Activated CD8-positive, alpha-beta memory T cell treated with anti-CD3 and anti-CD28 coated beads, Interleukin-2, amount 10 ng/mL, durations not matched to agents 7 days and 5 days (primary cell): ENCODE data around the gene IRF2. TPM values are rescaled to one million over a fixed set of nuclear protein-coding genes. Genes with fewer than 3 reads are reported as not detected.
"Not testable (repeated sequence)": the region's sequence is repeated elsewhere in the genome, so short reads cannot be mapped to it uniquely, and the experiment has no call there.

Experiments
- ATAC-seq: fragments of 150-1000 bp; cut with Tn5 transposase; one replicate; pipeline ENCODE4 v1.10.0; 2021; ENCODE audit warnings: moderate library complexity
- CTCF ChIA-PET: fragments of 350-600 bp; sonication (Branson Sonifier 250); formaldehyde crosslinking; loops from one replicate; lab custom pipeline; 2021; ENCODE audit warnings: antibody characterized with exemption; lab: Charles Lee
- DNase-seq: peaks from one replicate; pipeline ENCODE4 v3.0.0-alpha.2; 2020
- H3K27ac Mint-ChIP-seq: one replicate; pipeline ENCODE4 v1.8.0; 2021; ENCODE audit warnings: mild to moderate bottlenecking, mixed read lengths
- H3K27me3 Mint-ChIP-seq: one replicate; pipeline ENCODE4 v1.8.0; 2021; ENCODE audit warnings: mixed read lengths
- H3K36me3 Mint-ChIP-seq: one replicate; pipeline ENCODE4 v1.8.0; 2021; ENCODE audit warnings: mild to moderate bottlenecking, mixed read lengths
- H3K4me1 Mint-ChIP-seq: one replicate; pipeline ENCODE4 v1.8.0; 2021; ENCODE audit warnings: mixed read lengths
- H3K4me3 Mint-ChIP-seq: one replicate; pipeline ENCODE4 v1.8.0; 2021; ENCODE audit warnings: mild to moderate bottlenecking, moderate library complexity, mixed read lengths
- H3K9me3 Mint-ChIP-seq: one replicate; pipeline ENCODE4 v1.8.0; 2022; ENCODE audit warnings: low read depth, mixed read lengths
- total RNA-seq, 2 experiments: library from RNA; stranded (reverse); gene quantifications; one replicate each; pipeline ENCODE4 v1.2.3, GENCODE V29; 2021

IRF2 gene
- total RNA-seq, 2 experiments from 2014 or later: 81.6 to 112 TPM

- Mint-ChIP-seq H3K4me1 (peaks cover 19% of the 10 kb centered on the region), H3K4me3 (peak overlapping the region; percentile 80)
- H3K9me3 Mint-ChIP-seq, H3K27ac Mint-ChIP-seq, ATAC-seq, H3K36me3 Mint-ChIP-seq, H3K27me3 Mint-ChIP-seq, DNase-seq: not testable (repeated sequence)
- CTCF ChIA-PET: interaction anchor here (1.0 to 2.1 kb wide), 3 partner anchors 7 to 79 kb away, joined by 3 to 7 read pairs (median 5); no protein-coding TSS in a partner anchor
Observed at GRCh38 chr4:184342857-184343237, 131.5 kb downstream of the IRF2 start.

DNA sequence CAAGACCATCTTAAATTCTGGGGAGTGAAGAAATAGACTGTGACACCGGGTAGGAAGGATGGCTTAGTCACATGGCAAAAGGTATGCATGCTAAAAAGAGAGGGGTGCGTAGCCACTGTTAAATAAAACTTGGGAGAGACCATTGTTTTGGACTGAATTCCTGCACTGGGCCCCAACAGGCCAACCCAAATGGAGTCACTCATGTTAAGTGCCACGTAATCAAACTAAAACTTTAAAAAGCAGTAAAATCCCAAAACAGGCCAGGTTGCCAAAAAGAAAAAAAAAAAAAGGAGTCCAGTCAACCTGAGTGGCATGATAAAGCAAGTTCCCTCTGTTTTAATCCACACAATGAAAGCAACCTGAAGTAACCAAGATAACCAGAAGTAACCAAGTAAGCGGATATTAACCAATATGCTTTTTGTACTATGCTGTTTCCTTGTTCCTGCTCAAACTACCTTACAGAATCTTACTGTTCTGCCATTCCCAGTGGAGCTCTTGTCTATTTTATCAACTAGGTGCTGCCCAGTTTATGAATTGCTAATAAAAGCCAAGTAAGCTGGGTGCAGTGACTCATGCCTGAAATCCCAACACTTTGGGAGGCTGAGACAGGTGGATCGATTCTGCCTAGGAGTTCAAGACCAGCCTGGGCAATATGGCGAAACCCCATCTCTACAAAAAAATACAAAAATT, 132.0 kb downstream of the IRF2 start:
- peaks cover 18% of the 10 kb centered on the region for H3K4me1 Mint-ChIP-seq
- peaks cover 10% of the 10 kb centered on the region for H3K36me3 Mint-ChIP-seq
- H3K27ac Mint-ChIP-seq: no peak overlapping the region
- DNase-seq (no peak), ATAC-seq (no peak)
- H3K27me3 Mint-ChIP-seq: no peaks in the 10 kb centered on the region
- H3K4me3 Mint-ChIP-seq: no peak overlapping the region
- peaks cover 5% of the 10 kb centered on the region for H3K9me3 Mint-ChIP-seq
- CTCF ChIA-PET: interaction anchor here (0.6 to 2.1 kb wide), 3 partner anchors 10 to 199 kb away, joined by 3 to 7 read pairs (median 5); no protein-coding TSS in a partner anchor

GRCh38 chr4:184339398-184340193, 134.8 kb downstream of the IRF2 start:
- ATAC-seq, H3K9me3 Mint-ChIP-seq, H3K27me3 Mint-ChIP-seq, H3K27ac Mint-ChIP-seq, H3K4me3 Mint-ChIP-seq: not testable (repeated sequence)
- CTCF ChIA-PET: interaction anchor here (1.2 kb wide), 1 partner anchor 76 kb away, joined by 4 read pairs; no protein-coding TSS in a partner anchor
- peaks cover 30% of the 10 kb centered on the region for H3K4me1 Mint-ChIP-seq
- DNase-seq: peak; percentile 46
- H3K36me3 Mint-ChIP-seq: peaks cover 17% of the 10 kb centered on the region

- Mint-ChIP-seq H3K36me3 (peaks cover 18% of the 10 kb centered on the region), H3K9me3 (peaks cover 12% of the 10 kb centered on the region), H3K4me1 (peaks cover 18% of the 10 kb centered on the region), H3K27me3 (no peaks in the 10 kb centered on the region), H3K4me3 (no peak overlapping the region), H3K27ac (no peak overlapping the region)
- ATAC-seq: no peak
- DNase-seq: no peak
- CTCF ChIA-PET: no interaction called here
Observed at GRCh38 chr4:184337907-184338306, 136.4 kb downstream of the IRF2 start.

Other genes starting within 250 kb of the IRF2 start
- gene CASP3, start 174.9 kb upstream of the IRF2 start, total RNA-seq: 100 to 1,000 TPM in 1 of 2 experiments, 10 to 100 TPM in 1; 70.7 to 116 TPM
- 10 to 100 TPM; 21.0 to 25.3 TPM for gene PRIMPOL, start 175.2 kb upstream of the IRF2 start, total RNA-seq